ENCODE measurements around the gene NFE2L3. TPM values are rescaled to one million over a fixed set of nuclear protein-coding genes. Genes with fewer than 3 reads are reported as not detected.

NFE2L3 gene
- total and polyA plus RNA-seq, 9 of the 15 experiments (the other 6 are each of a cell fraction or from before 2014, with no cell fraction given) = 2.9 to 16.9 (median 12.4) TPM

- TF ChIP-seq USF1 (CRISPR knock-in tag; IDR thresholded peaks at IDR 0.05) (no peak), NR1H2 (CRISPR knock-in tag; IDR thresholded peaks at IDR 0.05) (no peak), ZBTB33 (CRISPR knock-in tag; IDR thresholded peaks at IDR 0.05) (no peak), ZBTB49 (CRISPR knock-in tag; IDR thresholded peaks at IDR 0.05; ENCODE audit: borderline replicate concordance) (no peak), NUFIP1 (IDR thresholded peaks at IDR 0.05; ENCODE audit: partially characterized antibody) (no peak), ZNF398 (CRISPR knock-in tag; IDR thresholded peaks at IDR 0.05) (no peak), ZNF449 (CRISPR knock-in tag; IDR thresholded peaks at IDR 0.05) (no peak), CCAR2 (IDR thresholded peaks at IDR 0.05; ENCODE audit: low read depth, low read length) (no peak), ETS2 (tag; IDR thresholded peaks at IDR 0.05; ENCODE audit: borderline replicate concordance, poor library complexity, severe bottlenecking) (no peak), ESRRB (CRISPR knock-in tag; IDR thresholded peaks at IDR 0.05; ENCODE audit: borderline replicate concordance) (no peak), PHF20 (IDR thresholded peaks at IDR 0.05; ENCODE audit: partially characterized antibody) (peak; percentile 55), ZNF165 (CRISPR knock-in tag; IDR thresholded peaks at IDR 0.05; ENCODE audit: borderline replicate concordance) (no peak), HDAC1 (IDR thresholded peaks at IDR 0.05) (peak in 1 of 2 experiments; percentile 56; a peak in 2 of 4 replicates), PCBP1 (IDR thresholded peaks at IDR 0.05; ENCODE audit: low read depth, low read length, poor library complexity, severe bottlenecking) (no peak), CSDE1 (IDR thresholded peaks at IDR 0.05) (peak in 1 of 2 experiments; percentile 80; a peak in 2 of 4 replicates)
Measured at GRCh38 chr7:26200444-26201246, 48.6 kb downstream of the NFE2L3 start, which contains the start of gene HNRNPA2B1 (continued).
